OCI-LY7 (cell line): ENCODE measurements around the gene CACNA2D4.

ENCODE experiments used
- EZH2phosphoT487 ChIP-seq: fragments of 200-600 bp; sonication (generic); IDR thresholded peaks from 2 replicates; pipeline ENCODE4 v1.6.1; 2018; ENCODE audit warnings: low read depth, borderline replicate concordance, mild to moderate bottlenecking, mixed run types, antibody characterized with exemption, low read length, moderate library complexity, mixed read lengths
- TF ChIP-seq, protein P1 (sequence below): fragments of 200-600 bp; sonication (generic); conservative IDR thresholded peaks from 2 replicates; pipeline ENCODE4 v1.5.1; 2014; ENCODE audit warnings: mild to moderate bottlenecking, antibody characterized with exemption, low read length, moderate library complexity, mixed read lengths

DNA sequence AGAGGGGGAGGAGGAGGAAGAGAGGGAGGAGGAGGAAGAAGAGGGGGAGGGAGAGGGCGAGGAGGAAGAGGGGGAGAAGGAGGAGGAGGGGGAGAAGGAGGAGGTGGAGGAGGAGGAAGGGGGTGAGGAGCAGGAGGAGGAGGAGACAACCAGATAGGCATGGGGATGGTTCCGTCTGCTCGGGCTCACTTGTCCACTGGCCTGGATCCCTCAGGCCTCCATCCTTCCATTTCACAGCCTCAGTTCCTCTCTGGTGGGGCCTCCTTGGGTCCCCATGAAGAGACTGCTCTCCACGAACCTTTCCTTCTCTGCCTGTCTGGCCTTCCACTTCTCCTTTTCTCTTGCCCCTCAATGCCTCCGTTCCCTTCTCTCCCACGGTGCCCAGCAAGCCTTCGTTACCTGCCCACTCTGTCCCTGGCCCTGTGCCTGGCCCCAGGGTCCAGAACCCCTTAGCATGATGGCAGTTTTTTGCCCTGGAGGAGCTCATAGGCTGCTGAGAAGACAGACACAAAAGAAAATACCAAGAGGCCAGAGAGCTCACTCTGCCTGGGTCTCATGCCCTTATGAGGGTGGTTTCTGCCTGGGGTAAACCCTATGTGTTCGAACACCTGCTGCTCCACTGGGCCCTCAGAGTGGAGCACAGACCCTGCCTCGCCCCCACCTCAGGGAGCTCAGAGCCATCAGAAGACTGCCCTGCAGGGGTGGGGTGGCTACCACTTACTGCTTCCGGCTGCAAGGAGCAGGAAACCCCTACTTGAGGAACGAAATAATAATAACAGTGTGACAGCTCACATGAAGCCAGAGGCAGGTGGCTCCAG, 11.7 kb upstream of the CACNA2D4 start:
- TF ChIP-seq, protein P1, sequence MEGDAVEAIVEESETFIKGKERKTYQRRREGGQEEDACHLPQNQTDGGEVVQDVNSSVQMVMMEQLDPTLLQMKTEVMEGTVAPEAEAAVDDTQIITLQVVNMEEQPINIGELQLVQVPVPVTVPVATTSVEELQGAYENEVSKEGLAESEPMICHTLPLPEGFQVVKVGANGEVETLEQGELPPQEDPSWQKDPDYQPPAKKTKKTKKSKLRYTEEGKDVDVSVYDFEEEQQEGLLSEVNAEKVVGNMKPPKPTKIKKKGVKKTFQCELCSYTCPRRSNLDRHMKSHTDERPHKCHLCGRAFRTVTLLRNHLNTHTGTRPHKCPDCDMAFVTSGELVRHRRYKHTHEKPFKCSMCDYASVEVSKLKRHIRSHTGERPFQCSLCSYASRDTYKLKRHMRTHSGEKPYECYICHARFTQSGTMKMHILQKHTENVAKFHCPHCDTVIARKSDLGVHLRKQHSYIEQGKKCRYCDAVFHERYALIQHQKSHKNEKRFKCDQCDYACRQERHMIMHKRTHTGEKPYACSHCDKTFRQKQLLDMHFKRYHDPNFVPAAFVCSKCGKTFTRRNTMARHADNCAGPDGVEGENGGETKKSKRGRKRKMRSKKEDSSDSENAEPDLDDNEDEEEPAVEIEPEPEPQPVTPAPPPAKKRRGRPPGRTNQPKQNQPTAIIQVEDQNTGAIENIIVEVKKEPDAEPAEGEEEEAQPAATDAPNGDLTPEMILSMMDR, result no peak
- TF ChIP-seq EZH2phosphoT487, result no peak
